Bronchial epithelial cell (primary cell): ENCODE measurements around the gene CDK6. TPM values are rescaled to one million over a fixed set of nuclear protein-coding genes. Genes with fewer than 3 reads are reported as not detected.

Experiments used
- DNase-seq: peaks from one replicate; pipeline ENCODE4 v3.0.0-alpha.2; 2010; ENCODE audit warnings: low read depth
- FAIRE-seq: peaks from 2 replicates; lab custom pipeline; 2011; peaks lifted over from hg19 to GRCh38; lab: Jason Lieb, UNC
- H3K27me3 ChIP-seq: 2 replicates; pipeline ENCODE4 v1.5.1; 2011; ENCODE audit warnings: low read length; ENCODE audit not compliant: control insufficient read depth, insufficient read depth
- H3K36me3 ChIP-seq: 2 replicates; pipeline ENCODE4 v1.5.1; 2011; ENCODE audit warnings: low read length; ENCODE audit not compliant: control insufficient read depth, insufficient read depth
- H3K4me3 ChIP-seq: 2 replicates; pipeline ENCODE4 v1.5.1; 2011; ENCODE audit warnings: mild to moderate bottlenecking, low read depth, low read length, control low read depth
- CTCF ChIP-seq: IDR thresholded peaks from 2 replicates; pipeline ENCODE4 v1.5.1; 2011; ENCODE audit warnings: mild to moderate bottlenecking, moderate library complexity, low read length, control low read depth, inconsistent platforms; ENCODE audit not compliant: insufficient read depth, severe bottlenecking
- total RNA-seq: library from RNA; depleted of rRNA; stranded (reverse); fragments of >200 nt; gene quantifications from 2 replicates; pipeline ENCODE4 v1.2.1, GENCODE V29; 2014

Gene CDK6
- total RNA-seq, 1 donor from 2014 or later: 52.9 TPM

GRCh38 chr7:92833024-92833765 lies 3.2 kb downstream of the CDK6 start:
- FAIRE-seq (no peak), DNase-seq (peak; percentile 68)
- no peaks in the 10 kb centered on the region for H3K36me3 ChIP-seq
- H3K4me3 ChIP-seq: peak overlapping the region; percentile 59
- TF ChIP-seq CTCF: peak; percentile 98
- no peaks in the 10 kb centered on the region for H3K27me3 ChIP-seq

GRCh38 chr7:92832534-92833023 lies 3.8 kb downstream of the CDK6 start:
- H3K27me3 ChIP-seq: no peaks in the 10 kb centered on the region
- TF ChIP-seq CTCF: no peak
- H3K4me3 ChIP-seq: peak overlapping the region; percentile 59
- FAIRE-seq: no peak
- DNase-seq: no peak
- H3K36me3 ChIP-seq: no peaks in the 10 kb centered on the region

DNA sequence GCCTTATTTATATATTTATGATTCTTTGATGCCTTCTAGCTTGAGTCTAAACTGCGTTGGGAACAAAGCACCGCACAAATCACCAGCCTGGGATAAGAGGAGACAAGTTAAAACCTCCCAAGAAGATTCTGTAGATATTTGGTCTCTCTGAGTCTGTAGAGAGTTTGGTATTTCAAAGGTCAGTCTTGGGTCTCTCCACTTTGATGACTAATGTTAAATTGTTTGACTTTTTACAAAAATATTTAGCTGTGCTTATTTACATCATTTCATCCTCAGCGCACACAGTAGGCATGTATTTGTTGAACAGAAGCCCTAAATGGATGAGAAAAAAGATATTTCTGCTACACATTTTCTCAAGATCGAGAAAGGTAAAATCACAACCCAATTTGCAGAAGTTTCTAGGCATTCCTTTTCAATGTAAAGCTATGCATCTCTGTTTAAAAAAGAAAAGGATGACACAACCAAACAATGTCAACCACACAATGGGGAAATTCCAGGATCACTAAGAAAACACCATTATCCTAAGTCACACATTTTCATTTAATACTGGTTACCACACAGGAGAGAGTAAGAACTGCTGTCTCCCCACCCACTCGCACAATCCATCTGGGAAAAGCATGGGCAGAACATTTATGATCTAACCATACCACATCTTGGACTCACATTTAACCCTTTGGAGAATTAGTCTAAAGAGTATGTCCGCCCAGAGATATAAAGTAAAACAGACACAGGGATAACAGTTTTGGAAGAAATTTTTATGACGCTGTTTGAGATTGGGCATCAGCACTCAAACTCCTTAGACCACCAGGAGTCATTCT lies 4.4 kb downstream of the CDK6 start:
- H3K27me3 ChIP-seq: no peaks in the 10 kb centered on the region
- TF ChIP-seq CTCF: no peak
- peak overlapping the region; percentile 59 for H3K4me3 ChIP-seq
- no peaks in the 10 kb centered on the region for H3K36me3 ChIP-seq
- DNase-seq: peak; percentile 69
- no peak for FAIRE-seq

- no peak overlapping the region for H3K4me3 ChIP-seq
- TF ChIP-seq CTCF: no peak
- no peaks in the 10 kb centered on the region for H3K27me3 ChIP-seq
- DNase-seq: no peak
- no peak for FAIRE-seq
- no peaks in the 10 kb centered on the region for H3K36me3 ChIP-seq
Measured at GRCh38 chr7:92830532-92831110, 5.8 kb downstream of the CDK6 start.

- Histone ChIP-seq H3K36me3 (no peaks in the 10 kb centered on the region), H3K4me3 (no peak overlapping the region), H3K27me3 (no peaks in the 10 kb centered on the region)
- no peak for TF ChIP-seq CTCF
- no peak for DNase-seq
- FAIRE-seq: no peak
Measured at GRCh38 chr7:92830027-92830426, 6.3 kb downstream of the CDK6 start.
